GM12878 (cell line): ENCODE results near the gene SNX8. TPM values are rescaled to one million over a fixed set of nuclear protein-coding genes. Genes with fewer than 3 reads are reported as not detected.
A peak's percentile ranks its signal among the peaks of the same experiment; 100 is the strongest.

Experiments
- BACH1 ChIP-seq: fragments of 450-650 bp; IDR thresholded peaks from 2 replicates; pipeline ENCODE4 v1.6.1; 2017; ENCODE audit warnings: mild to moderate bottlenecking, borderline replicate concordance
- BCL11A ChIP-seq: IDR thresholded peaks from 2 replicates; pipeline ENCODE4 v1.6.1; 2011; ENCODE audit warnings: low read depth, low read length
- CBX5 ChIP-seq: sonication (generic); IDR thresholded peaks from 2 replicates; pipeline ENCODE4 v1.6.1; 2016; ENCODE audit warnings: low read depth, moderate library complexity, mild to moderate bottlenecking, inconsistent platforms
- CHD1 ChIP-seq: IDR thresholded peaks from 2 replicates; pipeline ENCODE4 v1.6.1; 2012; ENCODE audit warnings: low read depth, low read length, improper control_type of control experiment
- CHD4 ChIP-seq: fragments of 200-600 bp; sonication (generic); IDR thresholded peaks from 2 replicates; pipeline ENCODE4 v1.6.1; 2016; ENCODE audit warnings: mild to moderate bottlenecking
- EP300 ChIP-seq, 2 experiments: fragments of 150-350 bp in 1 of 2; IDR thresholded peaks; 2 replicates each; pipeline ENCODE4 v1.6.1; 2011 to 2012; ENCODE audit warnings: low read depth in 2 of 2, low read length in 2 of 2, borderline replicate concordance in 1 of 2, improper control_type of control experiment in 1 of 2, inconsistent platforms in 1 of 2; ENCODE audit not compliant: control insufficient read depth in 1 of 2
- ESRRA ChIP-seq: IDR thresholded peaks from 2 replicates; pipeline ENCODE4 v1.6.1; 2012; ENCODE audit warnings: mild to moderate bottlenecking, low read length, improper control_type of control experiment
- FOXK2 ChIP-seq: fragments of 450-650 bp; IDR thresholded peaks from 2 replicates; pipeline ENCODE4 v1.6.1; 2017; ENCODE audit warnings: mild to moderate bottlenecking, moderate library complexity
- HDAC6 ChIP-seq: fragments of 200-600 bp; sonication (generic); IDR thresholded peaks from one replicate; pipeline ENCODE4 v1.8.0; 2017; ENCODE audit warnings: antibody characterized with exemption; ENCODE audit not compliant: unreplicated experiment
- JUND ChIP-seq: IDR thresholded peaks from 2 replicates; pipeline ENCODE4 v1.6.1; 2012; ENCODE audit warnings: low read depth, mild to moderate bottlenecking, low read length, improper control_type of control experiment, moderate library complexity
- NBN ChIP-seq: fragments of 450-650 bp; IDR thresholded peaks from 2 replicates; pipeline ENCODE4 v1.6.1; 2016
- NFXL1 ChIP-seq: fragments of 450-650 bp; IDR thresholded peaks from 2 replicates; pipeline ENCODE4 v1.6.1; 2017; ENCODE audit warnings: antibody characterized with exemption, mild to moderate bottlenecking, borderline replicate concordance
- PAX8 ChIP-seq: fragments of 450-650 bp; IDR thresholded peaks from 2 replicates; pipeline ENCODE4 v1.6.1; 2017; ENCODE audit warnings: mild to moderate bottlenecking, moderate library complexity
- PML ChIP-seq: IDR thresholded peaks from 2 replicates; pipeline ENCODE4 v1.6.1; 2012; ENCODE audit warnings: low read length, inconsistent platforms
- POLR2AphosphoS2 ChIP-seq: IDR thresholded peaks from 2 replicates; pipeline ENCODE4 v1.6.1; 2011; ENCODE audit warnings: low read depth, mild to moderate bottlenecking, low read length, improper control_type of control experiment, moderate library complexity
- POLR2AphosphoS5 ChIP-seq: IDR thresholded peaks from 2 replicates; pipeline ENCODE4 v1.6.1; 2011; ENCODE audit warnings: mild to moderate bottlenecking, low read length, inconsistent platforms
- SIX5 ChIP-seq: IDR thresholded peaks from 2 replicates; pipeline ENCODE4 v1.6.1; 2011; ENCODE audit warnings: mild to moderate bottlenecking, low read depth, low read length, moderate library complexity; ENCODE audit not compliant: severe bottlenecking
- SMC3 ChIP-seq: IDR thresholded peaks from 2 replicates; pipeline ENCODE4 v1.6.1; 2011; ENCODE audit warnings: low read length, improper control_type of control experiment, borderline replicate concordance
- STAT3 ChIP-seq: IDR thresholded peaks from 2 replicates; pipeline ENCODE4 v1.6.1; 2011; ENCODE audit warnings: low read depth, low read length, improper control_type of control experiment
- TAF1 ChIP-seq: IDR thresholded peaks from 2 replicates; pipeline ENCODE4 v1.6.1; 2011; ENCODE audit warnings: mild to moderate bottlenecking, low read depth, low read length, borderline replicate concordance
- YY1 ChIP-seq: IDR thresholded peaks from 2 replicates; pipeline ENCODE4 v1.6.1; 2011; ENCODE audit warnings: low read depth, mild to moderate bottlenecking, low read length
- ZBTB11 ChIP-seq: fragments of 450-650 bp; formaldehyde crosslinking; IDR thresholded peaks from 2 replicates; pipeline ENCODE4 v1.5.0; 2022; ENCODE audit warnings: mild to moderate bottlenecking, missing genetic modification characterization
- ZSCAN29 ChIP-seq: fragments of 450-650 bp; IDR thresholded peaks from 2 replicates; pipeline ENCODE4 v1.6.1; 2017; ENCODE audit warnings: mild to moderate bottlenecking, moderate library complexity
- ZZZ3 ChIP-seq: IDR thresholded peaks from 2 replicates; pipeline ENCODE4 v1.6.1; 2011; ENCODE audit warnings: low read depth; ENCODE audit not compliant: control insufficient read depth, insufficient read length
- polyA plus RNA-seq, 11 experiments: library from polyadenylated mRNA; depleted of rRNA in 4 of 11; unstranded in 6 of 11; stranded (reverse) in 5 of 11; fragments of >200 nt; fragmentation: Nextera tagmentation in 4 of 11; fragmentation: Illumina TruSeq in 1 of 11; extraction: Ambion mirVana in 4 of 11; extraction: Trizol in 1 of 11; gene quantifications; 1 replicate in 1 of 11; 2 replicates in 10 of 11; pipeline versions ENCODE4 v1.2.1 to v1.2.3, GENCODE V29; 2011 to 2016; ENCODE audit warnings: inconsistent platforms in 2 of 11, missing spikeins in 2 of 11, low read depth in 1 of 11
- total RNA-seq, 4 experiments: library from RNA; depleted of rRNA in 3 of 4; stranded (reverse); fragments of >200 nt in 3 of 4; fragmentation: Illumina TruSeq in 1 of 4; extraction: Trizol in 1 of 4; gene quantifications; 2 replicates each; pipeline versions ENCODE4 v1.2.1 to v1.2.3, GENCODE V29; 2013 to 2021
- TF ChIP-seq, protein P1 (sequence below): fragments of 150-350 bp; IDR thresholded peaks from 2 replicates; pipeline ENCODE4 v1.6.1; 2016; ENCODE audit warnings: low read depth, low read length
- TF ChIP-seq, protein P2 (sequence below): IDR thresholded peaks from 2 replicates; pipeline ENCODE4 v1.6.1; 2012; ENCODE audit warnings: low read depth, low read length, improper control_type of control experiment

The SNX8 gene
- total and polyA plus RNA-seq, 10 of the 15 experiments (the other 5 are each of a cell fraction or from before 2014, with no cell fraction given) = 6.4 to 210 (median 97.6) TPM

DNA sequence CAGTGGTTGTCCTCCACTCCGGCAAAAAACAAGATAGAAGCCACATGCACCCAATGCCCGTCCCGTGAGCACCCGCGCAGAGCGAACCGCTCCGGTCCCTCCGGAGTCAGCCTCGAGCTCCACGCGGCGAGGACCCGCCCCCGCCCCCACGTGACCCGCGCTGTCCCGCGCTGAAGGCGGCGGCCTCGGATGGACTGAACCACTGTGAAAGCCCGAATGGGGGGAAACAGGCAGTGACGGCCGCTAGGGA, 39.6 kb upstream of the SNX8 start (continued):
- TF ChIP-seq ZSCAN29 = no peak
- no peak for TF ChIP-seq BCL11A
- no peak for TF ChIP-seq EP300 (IDR thresholded peaks at IDR 0.05; ENCODE audit: borderline replicate concordance in 1 of 2, control insufficient read depth in 1 of 2, low read depth in 2 of 2, low read length in 2 of 2)
- TF ChIP-seq NBN = no peak
- TF ChIP-seq SIX5 = no peak
- TF ChIP-seq PML = peak; percentile 77; the same call in 1 of the 2 replicates
- TF ChIP-seq POLR2AphosphoS5 = peak; percentile 88
- TF ChIP-seq YY1 = peak; percentile 58; the same call in 1 of the 2 replicates
- no peak for TF ChIP-seq PAX8
- no peak for TF ChIP-seq BACH1
- no peak for TF ChIP-seq ZBTB11 (CRISPR knock-in tag)
- TF ChIP-seq, protein P1, sequence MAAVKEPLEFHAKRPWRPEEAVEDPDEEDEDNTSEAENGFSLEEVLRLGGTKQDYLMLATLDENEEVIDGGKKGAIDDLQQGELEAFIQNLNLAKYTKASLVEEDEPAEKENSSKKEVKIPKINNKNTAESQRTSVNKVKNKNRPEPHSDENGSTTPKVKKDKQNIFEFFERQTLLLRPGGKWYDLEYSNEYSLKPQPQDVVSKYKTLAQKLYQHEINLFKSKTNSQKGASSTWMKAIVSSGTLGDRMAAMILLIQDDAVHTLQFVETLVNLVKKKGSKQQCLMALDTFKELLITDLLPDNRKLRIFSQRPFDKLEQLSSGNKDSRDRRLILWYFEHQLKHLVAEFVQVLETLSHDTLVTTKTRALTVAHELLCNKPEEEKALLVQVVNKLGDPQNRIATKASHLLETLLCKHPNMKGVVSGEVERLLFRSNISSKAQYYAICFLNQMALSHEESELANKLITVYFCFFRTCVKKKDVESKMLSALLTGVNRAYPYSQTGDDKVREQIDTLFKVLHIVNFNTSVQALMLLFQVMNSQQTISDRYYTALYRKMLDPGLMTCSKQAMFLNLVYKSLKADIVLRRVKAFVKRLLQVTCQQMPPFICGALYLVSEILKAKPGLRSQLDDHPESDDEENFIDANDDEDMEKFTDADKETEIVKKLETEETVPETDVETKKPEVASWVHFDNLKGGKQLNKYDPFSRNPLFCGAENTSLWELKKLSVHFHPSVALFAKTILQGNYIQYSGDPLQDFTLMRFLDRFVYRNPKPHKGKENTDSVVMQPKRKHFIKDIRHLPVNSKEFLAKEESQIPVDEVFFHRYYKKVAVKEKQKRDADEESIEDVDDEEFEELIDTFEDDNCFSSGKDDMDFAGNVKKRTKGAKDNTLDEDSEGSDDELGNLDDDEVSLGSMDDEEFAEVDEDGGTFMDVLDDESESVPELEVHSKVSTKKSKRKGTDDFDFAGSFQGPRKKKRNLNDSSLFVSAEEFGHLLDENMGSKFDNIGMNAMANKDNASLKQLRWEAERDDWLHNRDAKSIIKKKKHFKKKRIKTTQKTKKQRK = no peak
- no peak for TF ChIP-seq CHD1
- peak; percentile 65; the same call in 1 of the 2 replicates for TF ChIP-seq TAF1
- TF ChIP-seq CHD4 = no peak
- TF ChIP-seq HDAC6 = no peak
- no peak for TF ChIP-seq ZZZ3
- TF ChIP-seq POLR2AphosphoS2 = peak; percentile 63; the same call in 1 of the 2 replicates
- TF ChIP-seq JUND = no peak
- TF ChIP-seq ESRRA = no peak
- TF ChIP-seq SMC3 = no peak
- TF ChIP-seq, protein P2, sequence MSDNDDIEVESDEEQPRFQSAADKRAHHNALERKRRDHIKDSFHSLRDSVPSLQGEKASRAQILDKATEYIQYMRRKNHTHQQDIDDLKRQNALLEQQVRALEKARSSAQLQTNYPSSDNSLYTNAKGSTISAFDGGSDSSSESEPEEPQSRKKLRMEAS = peak; percentile 100
- no peak for TF ChIP-seq FOXK2
- TF ChIP-seq NFXL1 = no peak
- no peak for TF ChIP-seq STAT3
- no peak; the same call in 1 of the 2 replicates for TF ChIP-seq CBX5
